ENCODE data around the gene PHLPP1.

GRCh38 chr18:62736077-62736855 lies 20.9 kb downstream of the PHLPP1 start:
- TF ChIP-seq CTCF (IDR thresholded peaks at IDR 0.05; ENCODE audit: low read length) (no peak), EZH2 (optimal IDR thresholded peaks at IDR 0.05; ENCODE audit: low read depth, low read length) (no peak)
